ENCODE measurements around the gene MACROD2.
"Not testable (repeated sequence)": the region's sequence is repeated elsewhere in the genome, so short reads cannot be mapped to it uniquely, and the experiment has no call there.

Gene MACROD2

GRCh38 chr20:15071085-15071808 is 1075.9 kb downstream of the MACROD2 start:
- FAIRE-seq: no peak

GRCh38 chr20:15072316-15072715 is 1077.0 kb downstream of the MACROD2 start:
- FAIRE-seq: no peak

- no peak for FAIRE-seq
These were observed 1080.3 kb downstream of the MACROD2 start for GRCh38 chr20:15075586-15075985.

- FAIRE-seq: no peak
These were observed 1081.5 kb downstream of the MACROD2 start for GRCh38 chr20:15076785-15077184.

GRCh38 chr20:15077733-15078250 is 1082.5 kb downstream of the MACROD2 start:
- no peak for FAIRE-seq

GRCh38 chr20:15079594-15080340 is 1084.5 kb downstream of the MACROD2 start:
- FAIRE-seq: no peak

- no peak for FAIRE-seq
These were observed 1085.9 kb downstream of the MACROD2 start for GRCh38 chr20:15081261-15081660.

- no peak for FAIRE-seq
These were observed 1096.2 kb downstream of the MACROD2 start for GRCh38 chr20:15091421-15092037.

- no peak for FAIRE-seq
These were observed 1103.0 kb downstream of the MACROD2 start for GRCh38 chr20:15098351-15098750.

GRCh38 chr20:15099130-15099529 is 1103.8 kb downstream of the MACROD2 start:
- no peak for FAIRE-seq

- FAIRE-seq: no peak
These were observed 1105.3 kb downstream of the MACROD2 start for GRCh38 chr20:15100506-15101160.

- FAIRE-seq: no peak
These were observed 1112.6 kb downstream of the MACROD2 start for GRCh38 chr20:15107931-15108330.

- no peak for FAIRE-seq
These were observed 1114.2 kb downstream of the MACROD2 start for GRCh38 chr20:15109494-15109893.

GRCh38 chr20:15111654-15112053 is 1116.3 kb downstream of the MACROD2 start:
- FAIRE-seq: no peak

- no peak for FAIRE-seq
These were observed 1117.9 kb downstream of the MACROD2 start for GRCh38 chr20:15113144-15113773.

- no peak for FAIRE-seq
These were observed 1124.7 kb downstream of the MACROD2 start for GRCh38 chr20:15119852-15120487.

- no peak for FAIRE-seq
These were observed 1127.3 kb downstream of the MACROD2 start for GRCh38 chr20:15122613-15123012.

- FAIRE-seq: no peak
These were observed 1135.9 kb downstream of the MACROD2 start for GRCh38 chr20:15131176-15131575.

- no peak for FAIRE-seq
These were observed 1143.3 kb downstream of the MACROD2 start for GRCh38 chr20:15138548-15139126.

- no peak for FAIRE-seq
These were observed 1144.2 kb downstream of the MACROD2 start for GRCh38 chr20:15139522-15139921.

GRCh38 chr20:15140286-15140685 is 1145.0 kb downstream of the MACROD2 start:
- FAIRE-seq: no peak

- FAIRE-seq: not testable (repeated sequence)
These were observed 1145.6 kb downstream of the MACROD2 start for GRCh38 chr20:15140940-15141339.

Data from colon (tissue), 2 donors.